ENCODE results near the gene SASH1.

- TF ChIP-seq POLR2A (IDR thresholded peaks at IDR 0.05; ENCODE audit: low read depth, low read length) = no peak
- TF ChIP-seq TAF1 (IDR thresholded peaks at IDR 0.05; ENCODE audit: borderline replicate concordance, low read depth, low read length) = no peak
Measured at GRCh38 chr6:148538261-148539190, 195.9 kb downstream of the SASH1 start.
